Measurements from ENCODE around the gene SNAPC2. TPM values are rescaled to one million over a fixed set of nuclear protein-coding genes. Genes with fewer than 3 reads are reported as not detected.
A peak's percentile ranks its signal among the peaks of the same experiment; 100 is the strongest.
"Not testable (repeated sequence)": the region's sequence is repeated elsewhere in the genome, so short reads cannot be mapped to it uniquely, and the experiment has no call there.

The SNAPC2 gene
- total RNA-seq, 1 donor from 2014 or later = 17.8 TPM

GRCh38 chr19:7932930-7933300 is 12.8 kb downstream of the SNAPC2 start:
- DNase-seq (ENCODE audit: low spot score) = no peak

- no peak for DNase-seq (ENCODE audit: low spot score)
These were observed 13.3 kb downstream of the SNAPC2 start for GRCh38 chr19:7933411-7933810.

DNA sequence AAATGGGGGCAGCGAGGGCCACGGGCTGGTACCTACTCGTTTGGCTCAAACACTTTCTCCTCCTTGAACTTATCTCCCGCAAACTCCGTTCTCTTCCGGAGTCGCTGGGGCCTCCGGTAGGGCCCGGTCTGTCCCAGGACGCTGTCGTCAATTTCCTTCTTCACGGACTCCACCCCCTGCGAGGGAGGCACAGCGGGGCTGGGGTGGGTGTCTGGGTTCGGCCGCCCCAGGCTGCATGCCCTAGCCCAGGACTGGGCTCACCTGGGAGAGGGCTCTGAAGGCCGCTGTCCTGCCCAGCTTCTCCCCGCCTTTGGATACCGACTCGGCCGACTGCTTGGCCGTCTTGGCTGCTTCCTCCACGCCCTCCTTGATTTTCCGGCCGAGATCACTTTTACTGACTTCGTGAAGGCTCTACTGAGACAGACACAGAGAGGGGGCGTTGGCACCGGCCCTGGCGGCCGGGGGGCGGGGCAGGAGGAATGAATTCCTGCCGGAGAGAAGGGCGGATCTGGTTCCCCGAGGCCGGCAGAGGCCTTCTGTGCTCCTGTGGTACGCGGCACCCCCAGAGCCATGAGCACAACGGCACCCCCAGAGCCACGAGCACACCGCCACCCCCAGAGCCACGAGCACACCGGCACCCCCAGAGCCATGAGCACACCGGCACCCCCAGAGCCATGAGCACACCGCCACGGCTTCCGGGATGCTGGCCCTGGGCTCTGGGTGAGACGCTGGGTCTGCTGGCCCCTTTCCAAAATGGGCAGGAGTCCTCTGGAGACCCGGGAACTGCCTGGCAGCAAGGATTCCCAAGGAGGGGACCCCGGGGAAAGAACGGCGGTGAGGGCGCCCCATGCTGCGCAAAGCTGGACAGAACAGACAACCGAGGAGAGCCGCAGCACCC is 13.9 kb downstream of the SNAPC2 start:
- DNase-seq (ENCODE audit: low spot score) = no peak

- DNase-seq (ENCODE audit: low spot score) = no peak
These were observed 14.6 kb downstream of the SNAPC2 start for GRCh38 chr19:7934766-7935165.

DNA sequence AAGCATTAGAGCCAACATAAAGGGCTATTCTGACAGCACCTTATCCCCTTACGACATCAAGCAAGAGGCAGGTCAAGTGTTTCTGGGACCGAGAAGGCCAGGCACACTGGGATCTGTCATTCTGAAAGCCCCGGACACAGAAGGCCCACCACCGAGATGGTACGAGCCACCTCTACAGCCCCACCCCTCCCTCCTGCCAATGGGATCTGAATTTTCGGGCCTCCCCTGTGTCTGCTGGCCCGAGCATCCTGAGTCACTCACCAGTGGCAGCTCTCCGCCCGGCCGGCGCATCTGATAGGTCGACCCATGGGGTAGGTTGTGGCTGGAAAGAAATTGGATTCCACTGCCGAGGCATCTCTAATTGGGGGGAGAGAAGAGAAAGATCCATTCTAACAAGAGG is 20.7 kb downstream of the SNAPC2 start:
- DNase-seq (ENCODE audit: low spot score) = no peak

GRCh38 chr19:7941895-7942596 is 21.9 kb downstream of the SNAPC2 start:
- DNase-seq (ENCODE audit: low spot score) = no peak

GRCh38 chr19:7942981-7943443 is 22.9 kb downstream of the SNAPC2 start:
- no peak for DNase-seq (ENCODE audit: low spot score)

GRCh38 chr19:7943444-7944176 is 23.5 kb downstream of the SNAPC2 start, which contains the start of gene TIMM44:
TSS of gene TIMM44 (minus strand) at chr19:7943666. CDS start at chr19:7943651, 15 bp downstream.
- DNase-seq (ENCODE audit: low spot score) = peak; percentile 99

DNA sequence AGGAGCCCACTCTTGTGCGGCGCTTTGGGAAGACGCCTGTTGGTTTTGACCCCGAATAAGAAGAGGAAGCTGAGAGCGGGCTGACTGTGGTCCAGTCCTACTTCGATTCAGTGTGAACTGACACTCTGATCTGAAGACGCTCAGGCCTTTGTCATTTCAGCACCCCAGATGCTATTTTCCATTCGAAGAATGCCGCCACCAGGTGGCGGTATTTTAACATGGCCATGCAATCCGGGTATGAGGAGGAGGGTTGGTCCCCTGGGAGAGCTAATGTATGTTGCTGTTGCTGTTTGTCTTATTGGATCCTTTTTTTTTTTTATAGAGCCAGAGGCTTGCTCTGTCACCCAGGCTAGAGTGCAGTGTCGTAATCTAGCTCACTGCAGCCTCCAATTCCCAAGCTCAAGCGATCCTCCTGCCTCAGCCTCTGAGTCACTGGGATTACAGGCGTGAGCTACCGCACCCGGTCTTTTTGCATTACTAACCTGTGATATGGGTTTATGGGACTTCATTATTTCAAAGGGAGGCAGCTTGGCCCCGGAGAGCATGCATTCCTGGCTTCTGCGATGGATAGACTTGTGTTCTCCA is 24.1 kb downstream of the SNAPC2 start:
- DNase-seq (ENCODE audit: low spot score) = no peak

- DNase-seq (ENCODE audit: low spot score) = no peak
These were observed 27.8 kb downstream of the SNAPC2 start for GRCh38 chr19:7947939-7948338.

DNA sequence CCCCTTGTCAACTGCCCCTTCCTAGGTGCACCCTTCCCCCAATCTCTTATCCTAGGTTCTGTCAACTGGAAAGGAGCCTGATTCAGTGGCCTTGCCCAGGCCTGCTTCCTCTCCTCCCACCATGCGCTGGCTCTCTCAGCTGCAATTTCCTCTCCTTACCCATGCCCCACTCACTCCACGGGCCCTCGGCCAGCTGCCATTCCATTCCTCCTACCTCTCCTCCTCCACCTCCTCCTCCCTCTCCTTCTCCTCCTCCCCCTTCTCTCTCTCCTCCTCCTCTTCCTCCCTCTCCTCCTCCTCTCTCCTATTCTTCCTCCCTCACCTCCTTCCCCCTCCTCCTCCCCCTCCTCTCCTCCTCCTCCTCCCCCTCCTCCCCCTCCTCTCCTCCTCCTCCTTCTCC is 32.9 kb downstream of the SNAPC2 start:
- DNase-seq (ENCODE audit: low spot score) = no peak

GRCh38 chr19:7953576-7953975 is 33.4 kb downstream of the SNAPC2 start:
- DNase-seq (ENCODE audit: low spot score) = no peak

DNA sequence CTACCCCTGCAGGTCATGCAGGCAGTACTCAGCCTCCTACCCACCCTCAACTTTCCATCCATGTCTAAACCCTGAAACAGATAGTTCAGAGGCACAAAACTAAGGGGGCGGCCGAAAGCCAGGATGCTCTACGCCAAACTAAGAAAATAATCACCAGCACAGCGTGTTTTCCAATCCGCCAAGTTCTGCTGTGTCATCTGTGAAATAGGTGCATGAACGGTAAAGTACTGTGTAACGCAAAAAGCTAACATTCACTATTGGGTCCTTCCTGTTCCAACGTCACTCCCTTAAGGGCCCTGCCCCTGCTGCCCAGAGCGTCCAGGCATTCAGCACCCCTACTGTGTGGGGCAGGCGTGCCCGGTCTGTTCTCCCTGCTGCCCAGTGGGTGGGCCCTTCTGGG is 35.6 kb downstream of the SNAPC2 start:
- no peak for DNase-seq (ENCODE audit: low spot score)

GRCh38 chr19:7959211-7959610 is 39.1 kb downstream of the SNAPC2 start:
- DNase-seq (ENCODE audit: low spot score) = no peak

GRCh38 chr19:7961082-7961481 is 40.9 kb downstream of the SNAPC2 start:
- not testable (repeated sequence) for DNase-seq (ENCODE audit: low spot score)

DNA sequence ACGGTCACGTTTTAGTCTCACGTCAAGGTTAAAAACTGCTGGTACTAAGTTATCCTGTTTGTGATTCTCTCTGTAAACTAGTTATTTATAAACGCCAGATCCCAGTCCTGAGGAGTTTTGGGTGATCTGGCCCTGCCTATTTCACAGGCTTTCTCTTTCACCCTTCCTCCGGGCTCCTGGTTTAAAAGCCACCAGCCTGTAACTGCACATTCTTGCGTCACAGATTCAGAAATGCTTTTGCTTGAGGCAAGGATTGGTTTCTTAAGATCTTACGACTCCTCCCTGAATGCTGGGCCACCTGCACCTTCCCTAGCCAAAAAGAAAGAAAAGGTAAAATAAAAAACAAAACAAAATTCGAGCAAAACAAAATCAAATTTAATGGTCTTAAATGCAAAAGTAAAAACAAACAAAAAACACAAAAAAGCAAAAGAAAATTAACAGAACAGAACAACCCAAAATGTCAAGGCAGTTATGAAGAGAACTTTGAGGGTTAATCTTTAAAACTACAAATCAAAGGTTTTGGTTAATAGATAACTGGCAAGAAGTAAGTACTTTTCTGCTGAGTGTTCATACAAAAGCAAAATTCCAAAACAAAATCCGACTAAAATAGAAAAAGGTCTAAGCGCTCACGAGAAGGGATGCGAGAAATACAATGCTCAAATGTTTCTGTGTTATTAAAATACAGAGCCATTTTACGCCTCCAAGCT is 41.9 kb downstream of the SNAPC2 start:
- no peak for DNase-seq (ENCODE audit: low spot score)

DNA sequence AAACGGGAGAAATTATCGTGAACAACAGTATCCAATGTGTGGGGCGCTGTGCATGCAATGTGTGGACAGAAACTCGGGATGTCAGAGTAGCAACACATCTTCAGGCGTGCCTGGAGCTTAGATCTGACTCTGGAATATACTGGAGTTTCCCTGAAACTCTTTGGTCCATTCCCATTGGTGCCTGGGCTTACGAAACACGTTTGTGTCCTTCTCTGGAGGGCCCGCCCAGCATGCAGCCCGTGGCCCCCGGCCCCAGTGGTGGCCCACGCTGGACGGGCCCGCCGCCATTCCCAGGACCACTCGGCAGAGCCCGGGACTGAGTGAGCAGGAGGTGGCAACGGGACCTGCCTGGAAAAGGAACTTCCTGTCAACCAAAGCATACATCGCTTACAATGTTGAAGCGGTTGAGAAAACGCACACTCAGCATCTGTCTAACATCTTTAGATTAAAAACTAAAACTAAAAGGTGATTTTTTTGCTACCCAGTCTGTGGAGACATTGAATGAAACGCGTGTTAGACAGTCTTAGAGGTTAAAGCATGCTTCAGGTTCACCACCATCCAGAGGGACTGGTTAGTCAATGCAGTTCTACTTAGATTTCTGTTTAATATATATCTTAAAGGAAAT is 42.6 kb downstream of the SNAPC2 start:
- no peak for DNase-seq (ENCODE audit: low spot score)

DNA sequence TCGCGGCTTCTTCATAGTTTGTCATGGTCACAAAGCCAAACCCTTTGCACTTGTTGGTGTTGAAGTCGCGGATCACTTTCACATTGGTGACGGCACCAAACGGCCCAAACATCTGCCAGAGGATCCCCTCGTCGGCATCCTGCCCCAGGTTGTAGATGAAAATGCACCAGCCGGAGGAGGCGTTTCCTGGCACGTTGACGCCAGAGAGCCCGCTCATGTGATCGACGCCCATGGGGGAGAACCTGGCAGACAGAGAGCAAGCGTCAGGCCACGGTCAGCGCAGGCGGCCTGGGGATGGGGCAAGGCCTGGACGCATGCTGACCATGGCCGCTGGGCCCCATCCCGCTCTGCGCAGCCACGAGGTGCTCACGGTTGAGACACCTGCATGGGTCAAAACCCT is 43.4 kb downstream of the SNAPC2 start:
- no peak for DNase-seq (ENCODE audit: low spot score)

DNA sequence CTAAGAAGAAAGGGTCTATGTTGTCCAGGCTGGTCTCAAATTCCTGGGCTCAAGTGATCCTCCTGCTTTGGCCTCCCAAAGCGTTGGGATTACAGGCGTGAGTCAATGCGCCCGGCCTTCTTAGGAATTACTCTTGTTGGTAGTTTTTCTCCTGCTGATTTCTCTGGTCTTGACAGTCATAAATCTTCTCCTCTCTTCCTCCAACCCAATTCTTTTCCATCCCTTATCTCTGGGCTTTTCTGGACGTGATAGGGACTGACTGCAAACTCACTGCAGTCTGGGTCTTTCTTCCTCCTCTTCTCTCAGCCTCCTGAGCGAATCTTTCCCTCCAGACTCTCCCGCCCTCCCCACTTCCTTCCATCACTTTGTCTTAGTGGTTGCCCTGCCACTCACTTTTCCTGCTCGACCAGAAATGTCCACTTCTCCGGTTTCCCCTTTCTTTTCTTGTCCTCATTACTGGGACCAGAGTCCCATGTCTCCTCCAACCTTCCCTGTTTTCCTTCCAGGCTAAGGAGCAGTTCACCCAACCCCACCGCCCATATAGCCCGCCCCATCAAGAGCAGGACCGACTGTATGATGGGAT is 45.2 kb downstream of the SNAPC2 start:
- no peak for DNase-seq (ENCODE audit: low spot score)
